HG03342 (cell line): ENCODE data around the gene TMEM178B.
A peak's percentile ranks its signal among the peaks of the same experiment; 100 is the strongest.
"Not testable (repeated sequence)": the region's sequence is repeated elsewhere in the genome, so short reads cannot be mapped to it uniquely, and the experiment has no call there.

Experiments
- ATAC-seq: cut with Tn5 transposase; IDR thresholded peaks from one replicate; pipeline ENCODE4 v1.9.1; 2021; ENCODE audit warnings: mild to moderate bottlenecking, moderate library complexity; ENCODE audit not compliant: unreplicated experiment

The TMEM178B gene

DNA sequence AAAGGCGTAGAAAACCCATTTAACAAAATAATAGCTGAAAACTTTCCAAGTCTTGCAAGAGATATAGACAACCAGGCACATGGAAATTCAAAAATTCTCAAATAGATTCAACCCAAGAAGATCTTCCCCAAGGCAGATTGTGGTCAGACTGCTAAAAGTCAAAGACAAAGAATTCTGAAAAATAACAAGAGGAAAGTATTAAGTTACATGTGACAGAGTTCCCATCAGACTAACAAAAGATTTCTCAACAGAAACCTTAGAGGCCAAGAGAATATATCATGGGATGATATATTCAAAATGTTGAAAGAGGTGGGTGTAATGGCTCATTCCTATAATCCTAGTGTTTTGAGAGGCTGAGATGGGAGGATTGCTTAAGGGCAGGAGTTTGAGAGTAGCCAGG, 59.8 kb downstream of the TMEM178B start:
- no peak for ATAC-seq

DNA sequence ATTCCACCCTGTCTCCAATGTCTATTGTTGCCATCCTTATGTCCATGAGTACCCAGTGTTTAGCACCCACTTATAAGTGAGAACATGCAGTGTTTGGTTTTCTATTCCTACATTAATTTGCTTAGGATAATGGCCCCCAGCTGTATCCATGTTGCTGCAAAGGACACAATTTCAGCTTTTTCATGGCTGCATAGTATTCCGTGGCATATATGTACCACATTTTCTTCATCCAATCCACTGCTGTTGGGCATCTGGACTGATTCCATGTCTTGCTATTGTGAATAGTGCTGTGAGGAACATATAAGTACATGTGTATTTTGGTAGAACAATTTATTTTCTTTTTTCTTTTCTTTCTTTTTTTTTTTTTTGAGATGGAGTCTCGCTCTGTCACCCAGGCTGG, 68.2 kb downstream of the TMEM178B start:
- no peak for ATAC-seq

DNA sequence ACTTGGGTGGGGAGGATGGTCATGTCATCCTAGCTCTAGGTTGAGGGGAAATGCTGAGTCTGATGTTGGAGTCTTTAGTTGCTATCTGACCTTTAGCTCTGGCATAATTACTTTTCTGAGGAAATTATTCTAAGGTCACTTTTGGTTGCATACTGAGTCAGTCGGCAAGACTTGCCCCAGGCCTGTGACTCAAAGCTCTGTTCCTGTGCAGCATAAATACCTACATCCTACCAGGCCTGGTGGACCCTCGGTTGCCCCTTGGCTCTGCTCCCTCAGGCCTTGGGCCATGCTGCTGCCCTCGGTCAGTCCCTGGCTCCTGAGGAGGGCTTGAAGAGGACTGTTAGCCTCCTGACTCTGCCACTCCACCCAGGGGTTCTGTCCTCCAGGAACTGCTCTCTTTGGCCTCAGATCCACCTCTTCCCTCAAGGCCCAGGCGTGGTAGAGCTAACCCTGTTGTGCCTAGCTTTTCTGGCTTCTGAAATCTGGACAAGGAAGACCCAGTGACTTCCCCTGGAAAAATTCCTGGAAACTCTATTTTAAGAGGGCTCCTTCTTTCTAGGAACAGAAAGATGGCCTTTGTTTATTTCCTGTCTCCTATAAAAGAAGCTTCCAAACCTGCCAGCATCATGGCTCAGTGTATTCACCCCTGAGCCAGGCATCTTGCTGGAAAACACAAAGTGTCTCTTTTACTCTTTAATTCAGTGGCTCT, 71.2 kb downstream of the TMEM178B start:
- ATAC-seq: no peak

DNA sequence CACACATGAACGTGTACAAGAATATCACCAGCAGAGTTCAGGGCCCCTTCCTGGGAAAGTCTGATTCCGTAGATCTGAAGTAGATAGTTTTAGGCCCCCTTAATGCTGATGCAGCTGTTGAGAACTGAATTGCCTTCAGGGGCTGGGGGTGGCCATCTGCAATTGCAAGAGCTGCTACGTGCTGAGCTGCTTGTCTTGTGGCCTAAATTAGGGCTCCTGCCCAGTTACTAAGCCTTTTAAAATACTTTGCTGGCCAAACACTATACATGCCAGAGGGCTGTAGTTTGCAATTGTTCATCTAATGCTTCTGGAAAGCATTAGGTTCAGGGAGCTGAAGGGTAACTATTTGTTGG, 71.7 kb downstream of the TMEM178B start:
- no peak for ATAC-seq

DNA sequence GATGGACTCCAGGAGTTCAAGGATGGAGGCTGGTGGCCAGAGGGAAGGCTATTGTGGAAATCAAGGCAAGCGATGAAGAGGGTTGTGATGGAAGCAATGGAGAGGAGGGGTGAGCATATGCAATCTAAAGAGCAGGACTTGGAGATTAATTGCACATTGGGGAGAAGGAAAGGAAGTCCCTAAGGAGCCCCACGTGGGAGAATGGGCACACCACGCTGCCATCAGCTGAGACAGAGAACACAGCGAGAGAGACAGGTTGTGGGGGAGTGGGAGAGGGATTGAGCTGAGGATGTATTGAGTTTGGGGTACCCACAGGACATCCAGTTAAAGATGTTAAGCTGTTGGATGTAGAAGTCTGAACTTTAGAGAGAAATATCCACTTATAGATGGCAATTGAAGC, 73.6 kb downstream of the TMEM178B start:
- ATAC-seq: no peak

DNA sequence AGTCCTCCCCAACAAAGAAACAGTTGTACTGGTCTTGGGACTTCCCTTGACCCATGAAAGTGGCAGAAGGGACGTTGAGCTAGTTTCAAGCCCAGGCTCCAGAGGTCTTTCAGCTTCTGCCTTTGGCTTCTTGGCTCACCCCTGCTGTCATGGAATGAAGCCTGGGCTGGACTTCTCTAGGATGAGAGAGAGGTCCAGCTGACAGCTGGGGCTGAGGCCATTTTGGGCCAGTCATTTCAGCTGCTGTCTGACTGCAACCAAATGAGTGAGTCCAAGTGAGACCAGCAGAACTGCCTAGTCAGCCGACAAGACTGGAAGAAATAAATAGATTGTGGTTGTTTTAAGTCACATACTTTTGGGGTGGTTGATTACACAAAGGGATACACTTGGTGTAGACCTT, 76.6 kb downstream of the TMEM178B start:
- ATAC-seq: no peak

DNA sequence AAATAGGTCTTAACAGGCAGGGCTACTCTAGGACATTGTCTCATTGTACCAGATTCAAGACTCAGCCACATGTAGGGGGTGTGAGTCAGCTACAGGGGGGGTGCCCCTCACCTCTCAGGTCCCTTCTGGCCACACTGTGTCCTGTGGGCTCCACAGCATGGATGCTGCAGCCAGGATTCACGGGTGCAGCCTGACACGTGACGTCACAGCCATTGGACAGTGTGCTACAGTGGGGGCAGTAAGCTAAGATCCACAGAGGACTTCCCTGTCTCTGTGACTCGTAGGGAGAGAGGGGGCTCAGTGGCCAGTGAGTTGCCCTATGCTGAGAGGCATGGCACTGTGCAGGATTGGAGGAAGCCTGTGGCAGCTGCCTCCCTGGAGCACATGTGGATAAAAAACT, 77.9 kb downstream of the TMEM178B start:
- ATAC-seq: no peak

DNA sequence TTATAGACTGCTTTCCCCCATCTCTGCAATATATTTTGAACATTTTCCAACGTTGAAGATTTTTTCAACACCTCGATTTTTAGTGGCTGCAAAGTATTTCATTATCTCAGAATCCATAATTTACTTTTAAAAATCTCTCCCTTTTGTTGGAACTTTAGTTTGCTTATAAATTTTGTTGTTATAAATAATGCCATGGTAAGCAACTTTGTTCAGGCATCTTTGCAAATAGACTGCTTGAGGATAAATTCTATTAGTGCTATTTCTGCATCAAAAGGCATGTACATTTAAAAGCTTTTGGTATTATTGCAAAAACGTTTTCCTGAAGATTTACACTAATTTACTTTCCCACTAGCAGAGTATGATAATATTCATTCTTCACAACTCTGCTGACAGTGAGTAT, 79.4 kb downstream of the TMEM178B start:
- ATAC-seq: no peak

DNA sequence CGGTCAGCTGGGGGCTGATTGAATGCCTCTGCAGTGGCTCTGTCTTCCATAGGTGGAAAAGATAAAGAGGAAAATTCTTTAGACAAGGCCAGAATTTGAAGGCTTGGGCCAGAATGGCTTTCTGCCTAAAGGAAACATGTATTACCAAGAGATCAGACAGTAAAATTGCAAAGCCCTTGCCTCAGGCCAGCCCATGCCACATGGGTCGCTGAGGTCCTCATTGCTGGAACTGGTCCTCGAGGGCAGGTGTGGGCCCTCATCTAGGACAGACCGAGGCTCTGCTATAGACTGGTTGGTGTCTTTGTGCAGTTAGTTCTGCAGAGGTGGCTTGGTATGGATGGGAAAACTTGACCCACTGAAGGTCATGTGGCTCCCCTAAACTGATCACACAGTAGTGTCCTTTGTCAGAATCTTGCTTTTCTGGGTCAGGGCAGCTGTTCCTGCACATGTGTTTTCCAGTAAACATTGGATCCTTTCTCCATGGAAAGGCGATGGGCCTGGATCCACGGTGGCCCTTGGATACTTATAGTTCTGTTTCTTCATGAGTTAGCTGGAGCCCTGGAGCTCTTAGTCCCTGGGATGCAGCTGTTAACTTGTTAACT, 80.4 kb downstream of the TMEM178B start:
- ATAC-seq: no peak

DNA sequence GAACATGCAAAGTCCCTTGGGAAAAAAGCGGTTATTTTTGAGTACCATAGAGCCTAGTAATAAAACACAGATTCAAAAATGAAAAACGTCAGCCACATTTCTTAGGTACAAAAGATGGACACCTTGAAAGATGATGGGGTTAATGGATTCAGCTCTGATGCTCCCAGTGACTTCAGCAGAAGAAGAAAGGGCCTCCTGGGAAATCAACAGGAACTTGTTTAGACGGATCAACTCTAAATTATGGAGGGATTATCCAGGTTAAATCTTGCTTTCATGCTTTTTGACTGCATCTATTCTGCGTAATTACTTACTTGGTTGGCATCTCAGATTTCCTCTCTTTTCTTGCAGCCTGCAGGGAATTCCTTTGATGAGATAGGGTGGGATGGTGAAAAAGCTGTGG, 82.5 kb downstream of the TMEM178B start:
- ATAC-seq: no peak

DNA sequence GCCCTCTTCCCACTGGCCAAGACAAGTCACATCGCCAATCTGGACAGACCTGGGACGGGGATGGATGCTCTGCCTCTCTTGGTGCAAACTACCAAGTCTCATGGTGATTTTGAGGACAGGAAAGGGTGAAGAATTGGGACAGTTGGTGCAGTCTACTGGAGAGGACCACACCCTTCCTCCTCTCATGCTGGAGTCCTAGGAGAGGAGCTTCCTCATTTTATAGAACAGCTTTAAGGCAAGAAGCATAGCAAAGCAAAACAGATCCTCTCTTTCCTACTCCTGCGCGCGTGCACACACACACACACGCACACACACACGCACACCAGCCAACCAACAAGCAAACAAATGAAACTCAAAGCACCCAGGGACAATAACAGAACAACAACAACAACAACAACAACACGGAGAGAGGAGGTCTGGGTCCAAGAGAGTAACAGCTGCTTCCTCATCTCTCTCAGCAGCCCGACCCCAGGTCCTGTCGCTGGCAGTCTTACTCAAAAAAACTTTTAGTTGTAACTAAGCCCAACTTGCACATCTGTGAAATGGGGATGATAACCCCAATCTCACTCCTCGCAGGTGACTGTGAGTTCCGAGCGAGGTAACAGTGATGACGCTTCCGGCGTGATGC, 83.4 kb downstream of the TMEM178B start:
- ATAC-seq: no peak

DNA sequence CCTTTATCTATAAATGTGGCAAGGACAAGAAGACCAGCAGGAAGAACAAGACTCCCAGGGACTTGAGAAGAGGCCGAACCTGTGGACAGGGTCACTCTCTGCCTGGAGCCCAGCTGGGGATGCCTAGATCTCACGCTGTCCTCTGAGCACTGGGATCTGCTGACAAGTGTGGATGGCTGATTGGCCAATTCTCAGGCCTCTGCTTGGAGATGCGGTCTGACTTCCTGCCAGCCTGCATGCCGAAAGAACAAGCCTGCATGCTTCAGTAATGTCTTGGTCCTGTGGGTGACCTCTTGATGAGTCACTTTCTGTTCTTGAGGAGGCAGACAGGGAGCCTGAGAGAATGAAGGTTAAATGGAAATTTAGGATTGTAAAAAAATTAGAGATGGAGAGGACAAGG, 84.7 kb downstream of the TMEM178B start:
- ATAC-seq: peak; percentile 80

DNA sequence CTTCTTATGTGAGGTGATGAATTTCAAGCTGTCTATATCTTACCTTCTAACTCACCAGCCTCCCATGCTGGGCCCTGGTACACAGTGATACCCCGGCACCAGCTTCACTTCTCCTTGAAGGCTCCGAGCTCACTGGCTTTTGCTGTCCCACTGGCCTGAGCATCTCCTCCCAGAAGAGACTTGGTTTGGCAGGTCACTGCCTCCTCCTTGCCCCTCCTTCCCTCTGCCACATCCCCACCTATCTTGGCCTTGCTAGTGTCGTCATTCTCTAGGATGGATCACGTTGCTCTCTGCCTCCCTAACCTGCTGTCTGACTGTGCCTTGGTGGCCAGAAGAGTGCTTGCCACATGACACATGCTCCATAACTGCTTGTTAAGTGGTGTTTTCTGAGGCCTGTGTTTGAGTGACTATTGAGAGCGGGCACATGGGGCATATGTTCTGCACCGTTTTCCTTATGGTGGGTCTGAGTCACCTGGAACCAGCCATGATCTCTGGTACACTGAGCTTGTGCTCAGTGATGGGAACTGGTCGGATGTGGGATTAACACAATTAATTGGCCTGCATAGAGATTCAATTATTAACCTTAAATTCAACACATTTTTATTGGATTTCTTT, 86.5 kb downstream of the TMEM178B start:
- no peak for ATAC-seq

DNA sequence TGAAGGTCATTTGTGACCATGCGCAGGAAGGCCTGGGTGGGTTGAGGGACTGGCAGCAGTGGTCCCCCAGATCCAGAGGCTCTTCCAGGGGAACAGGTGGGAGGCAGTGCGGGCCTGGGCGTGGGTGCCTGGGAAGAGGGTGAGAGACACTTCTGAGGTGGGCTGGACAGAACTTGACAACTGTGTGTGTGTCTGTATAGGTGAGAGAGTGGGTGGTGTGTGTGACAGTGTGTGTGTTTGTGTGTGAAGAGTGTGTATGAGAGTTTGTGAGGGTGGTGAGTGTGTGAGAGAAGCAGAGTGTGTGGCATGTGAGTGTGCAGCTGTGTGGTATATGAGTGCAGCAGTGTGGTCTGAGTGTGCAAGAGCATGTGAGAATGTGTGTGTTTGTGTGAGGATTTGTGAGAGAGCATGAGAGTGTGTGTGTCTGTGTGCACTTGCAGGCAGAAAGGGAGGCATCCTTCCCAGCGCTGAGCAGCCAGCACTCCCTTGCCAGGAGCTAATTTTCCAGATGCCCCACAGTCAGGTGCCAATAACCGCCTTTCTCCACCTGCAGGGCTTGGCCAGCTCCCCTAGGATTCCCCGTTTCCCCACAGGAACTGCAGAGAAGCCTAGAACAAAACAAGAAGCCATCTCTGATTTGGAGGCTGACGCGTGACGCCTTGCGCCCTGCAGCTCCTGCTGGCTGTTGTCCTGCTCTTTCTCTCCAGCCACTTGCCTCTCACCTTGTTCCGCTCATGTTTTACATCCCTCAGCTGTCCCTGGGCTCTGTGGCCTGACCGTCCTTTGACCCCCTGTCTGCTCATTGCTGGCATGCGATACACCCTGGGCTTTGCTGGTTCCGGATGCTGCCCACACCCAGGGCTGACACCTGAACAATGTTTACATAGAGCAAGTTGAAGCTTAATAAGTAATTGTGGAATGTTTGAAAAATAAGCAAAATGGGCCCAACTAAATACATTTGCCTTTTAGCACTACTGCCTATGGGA, 88.0 kb downstream of the TMEM178B start:
- no peak for ATAC-seq

DNA sequence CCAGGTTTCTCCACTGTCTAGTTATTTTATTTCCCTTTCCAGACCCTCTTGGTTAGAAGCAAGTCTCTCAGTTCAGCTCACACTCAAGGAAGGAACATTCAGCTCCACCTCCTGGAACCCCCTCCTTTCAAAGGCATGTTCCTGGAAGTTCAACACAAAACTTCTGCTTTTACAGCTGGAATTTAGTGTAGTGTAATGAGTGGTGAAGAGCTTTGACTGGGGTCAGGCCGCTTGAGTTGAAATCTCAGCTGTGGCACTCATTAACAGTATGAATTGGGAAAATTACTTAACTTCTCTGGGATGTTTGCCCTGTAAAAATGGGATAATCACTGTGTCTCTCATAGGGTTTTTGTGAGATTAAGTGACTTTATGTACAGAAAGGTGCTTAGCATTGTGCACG, 91.7 kb downstream of the TMEM178B start:
- ATAC-seq: no peak

DNA sequence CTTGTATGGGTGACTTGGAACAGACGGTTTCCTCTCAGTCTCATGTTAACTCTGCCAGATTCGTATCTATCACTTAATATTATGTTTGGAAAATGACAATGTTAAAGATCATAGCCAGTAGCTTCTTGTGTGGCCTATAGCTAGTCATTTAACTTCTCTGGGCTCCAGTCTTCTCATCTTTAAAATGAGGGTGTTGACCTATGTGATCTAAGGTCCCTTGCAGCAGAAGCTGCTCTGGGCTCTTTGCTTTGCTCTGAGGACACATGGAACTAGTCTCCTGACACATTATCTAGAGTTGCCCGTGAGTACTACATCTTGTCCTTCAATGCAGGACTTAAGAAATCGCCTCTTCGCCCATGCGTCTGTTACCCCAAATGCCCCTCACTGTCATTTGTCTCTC, 93.1 kb downstream of the TMEM178B start:
- no peak for ATAC-seq

DNA sequence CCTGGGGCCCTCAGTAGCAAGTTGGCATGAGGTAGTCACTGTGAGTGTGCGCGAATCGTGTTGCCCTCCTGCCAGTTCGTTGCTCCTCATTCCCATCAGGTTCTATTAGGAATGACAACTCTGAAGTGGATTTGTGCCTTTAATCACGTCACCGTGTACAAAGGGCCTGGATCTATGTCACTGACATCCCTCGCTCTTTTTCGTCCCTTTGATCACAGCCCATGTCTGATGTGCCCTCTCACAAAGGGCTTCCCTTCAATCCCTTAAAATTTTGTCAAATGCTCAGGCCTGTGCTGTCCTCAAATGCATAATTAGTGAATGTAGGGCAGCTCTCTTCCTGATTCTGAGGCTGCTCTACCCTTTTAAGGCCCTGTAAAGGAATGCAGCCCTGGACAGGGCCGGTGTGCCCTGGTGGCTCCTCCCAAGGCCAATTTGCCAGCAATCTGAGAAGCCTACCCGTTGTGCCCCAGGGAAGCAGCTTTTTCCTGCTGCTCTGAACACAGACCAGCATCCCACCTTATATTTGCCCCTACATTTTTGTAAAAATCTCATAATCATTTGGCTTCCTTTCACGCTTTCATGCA, 93.6 kb downstream of the TMEM178B start:
- no peak for ATAC-seq

DNA sequence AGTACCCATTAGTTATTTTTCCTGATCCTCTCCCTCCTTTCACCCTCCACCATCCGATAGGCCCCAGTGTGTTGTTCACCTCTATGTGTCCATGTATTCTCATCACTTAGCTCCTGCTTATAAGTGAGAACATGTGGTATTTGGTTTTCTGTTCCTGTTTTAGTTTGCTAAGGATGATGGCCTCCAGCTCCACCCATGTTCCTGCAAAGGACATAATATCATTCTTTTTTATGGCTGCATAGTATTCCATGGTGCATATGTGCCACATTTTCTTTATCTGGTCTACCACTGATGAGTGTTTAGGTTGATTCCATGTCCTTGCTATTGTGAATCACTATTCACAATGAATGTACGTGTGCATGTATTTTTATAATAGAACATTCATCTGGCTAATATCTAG, 95.3 kb downstream of the TMEM178B start:
- ATAC-seq: not testable (repeated sequence)

DNA sequence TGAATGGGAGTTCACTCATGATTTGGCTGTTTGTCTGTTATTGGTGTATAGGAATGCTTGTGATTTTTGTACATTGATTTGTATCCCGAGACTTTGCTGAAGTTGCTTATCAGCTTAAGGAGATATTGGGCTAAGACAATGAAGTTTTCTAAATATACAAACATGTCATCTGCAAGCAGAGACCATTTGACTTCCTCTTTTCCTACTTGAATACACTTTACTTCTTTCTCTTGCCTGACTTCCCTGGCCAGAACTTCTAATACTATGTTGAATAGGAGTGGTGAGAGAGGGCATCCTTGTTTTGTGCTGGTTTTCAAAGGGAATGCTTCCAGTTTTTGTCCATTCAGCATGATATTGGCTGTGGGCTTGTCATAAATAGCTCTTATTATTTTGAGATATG, 101.9 kb downstream of the TMEM178B start:
- not testable (repeated sequence) for ATAC-seq

DNA sequence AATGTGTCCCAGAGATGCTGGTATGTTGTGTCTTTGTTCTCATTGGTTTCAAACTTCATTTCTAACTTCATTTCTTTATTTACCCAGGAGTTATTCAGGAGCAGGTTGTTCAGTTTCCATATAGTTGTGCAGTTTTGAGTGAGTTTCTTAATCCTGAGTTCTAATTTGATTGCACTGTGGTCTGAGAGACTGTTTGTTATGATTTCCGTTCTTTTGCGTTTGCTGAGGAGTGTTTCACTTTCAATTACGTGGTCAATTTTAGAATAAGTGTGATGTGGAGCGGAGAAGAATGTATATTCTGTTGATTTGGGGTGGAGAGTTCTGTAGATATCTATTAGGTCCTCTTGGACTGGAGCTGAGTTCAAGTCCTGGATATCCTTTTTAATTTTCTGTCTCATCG, 103.3 kb downstream of the TMEM178B start:
- ATAC-seq: not testable (repeated sequence)
